Measurements from ENCODE around the gene EBLN2.

The EBLN2 gene

DNA sequence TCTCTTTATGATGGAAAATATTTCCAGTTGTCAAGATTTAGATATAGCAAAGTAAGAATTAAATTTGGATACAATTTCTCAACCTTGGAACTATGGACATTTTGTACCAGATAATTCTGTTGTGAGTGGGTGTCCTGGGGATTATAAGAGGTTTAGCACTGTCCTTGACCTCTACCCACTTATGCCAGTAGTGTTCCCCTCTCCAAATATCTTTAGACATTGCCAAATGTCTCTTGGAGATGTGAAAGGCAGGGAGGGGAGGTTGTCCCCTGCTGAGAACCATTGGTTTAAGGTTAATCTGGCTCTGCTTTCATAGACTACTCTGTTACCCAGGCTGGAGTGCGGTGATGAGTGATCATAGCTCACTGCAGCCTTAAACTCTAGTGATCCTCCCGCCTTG is at the start of gene EBLN2:
Gene EBLN2, plus strand, starts transcription at position 244 of the 400 bp plus-strand sequence. CDS start 423 bp downstream, outside the sequence.
- no peak for DNase-seq

DNA sequence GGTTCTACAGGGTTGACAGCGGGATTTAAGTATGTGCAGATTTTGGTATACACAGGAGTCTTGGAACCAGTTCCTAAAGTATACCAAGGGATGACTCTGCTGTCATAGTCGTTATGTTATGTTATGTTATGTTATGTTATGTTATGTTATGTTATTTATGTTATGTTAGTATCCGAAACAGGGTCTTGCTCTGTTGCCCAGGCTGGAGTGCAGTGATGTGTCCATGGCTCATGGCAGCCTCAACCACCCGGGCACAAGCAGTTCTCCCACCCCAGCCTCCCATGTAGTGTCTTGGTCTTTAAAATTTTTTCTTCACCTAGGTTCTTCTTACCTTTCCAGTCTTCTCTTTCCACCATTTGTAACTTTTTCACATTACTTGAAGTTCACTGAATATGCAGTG is 43.2 kb upstream of the EBLN2 start:
- no peak for DNase-seq

DNA sequence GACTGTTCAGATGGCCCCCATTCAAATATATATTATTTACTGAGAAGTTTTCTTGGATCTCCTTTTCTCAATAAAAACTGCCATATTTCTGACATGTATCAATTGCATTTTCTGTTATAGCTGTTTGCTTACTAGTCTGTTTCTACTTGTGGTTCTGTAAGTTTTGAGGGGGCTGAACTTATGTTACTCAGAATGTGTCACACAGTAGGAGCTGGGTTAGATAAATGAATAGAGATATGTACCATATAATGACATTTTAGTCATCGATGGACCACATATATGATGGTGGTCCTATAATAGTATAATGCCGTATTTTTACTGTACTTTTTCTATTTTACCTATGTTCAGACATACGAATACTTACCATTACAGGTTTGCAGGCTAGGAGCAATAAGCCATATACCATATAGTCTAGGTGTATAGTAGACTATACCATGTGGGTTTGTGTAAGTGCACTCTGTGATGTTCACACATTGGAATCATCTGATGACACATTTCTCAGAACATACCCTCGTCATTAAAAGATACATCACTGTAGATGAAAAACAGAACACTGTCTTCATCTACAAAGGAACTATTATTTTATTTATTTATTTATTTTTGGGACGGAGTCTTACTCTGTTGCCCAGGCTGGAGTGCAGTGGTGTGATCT is 42.5 kb upstream of the EBLN2 start:
- no peak for DNase-seq

DNA sequence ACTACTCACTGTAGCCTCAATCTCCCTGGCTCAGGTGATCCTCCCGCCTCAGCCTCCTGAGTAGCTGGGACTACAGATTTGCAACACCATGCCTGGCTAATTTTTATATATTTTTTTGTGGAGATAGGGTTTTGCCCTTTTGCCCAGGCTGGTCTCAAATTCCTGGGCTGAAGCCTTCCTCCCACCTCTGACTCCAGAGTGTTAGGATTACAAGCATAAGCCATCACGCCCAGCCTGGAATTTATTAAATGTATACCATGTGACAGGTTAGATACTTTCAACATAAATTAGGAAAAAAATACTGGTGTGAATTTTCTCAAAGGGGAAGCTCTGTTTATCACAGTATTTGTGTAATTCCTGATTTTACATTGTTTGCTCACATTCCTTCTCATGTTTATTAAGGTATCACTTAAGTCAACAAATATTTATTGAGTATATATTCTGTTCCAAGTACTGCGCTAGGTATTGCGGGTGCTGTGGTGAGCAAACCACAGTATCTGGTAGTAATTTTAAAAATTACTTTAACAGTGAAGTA is 40.1 kb upstream of the EBLN2 start:
- DNase-seq = no peak

DNA sequence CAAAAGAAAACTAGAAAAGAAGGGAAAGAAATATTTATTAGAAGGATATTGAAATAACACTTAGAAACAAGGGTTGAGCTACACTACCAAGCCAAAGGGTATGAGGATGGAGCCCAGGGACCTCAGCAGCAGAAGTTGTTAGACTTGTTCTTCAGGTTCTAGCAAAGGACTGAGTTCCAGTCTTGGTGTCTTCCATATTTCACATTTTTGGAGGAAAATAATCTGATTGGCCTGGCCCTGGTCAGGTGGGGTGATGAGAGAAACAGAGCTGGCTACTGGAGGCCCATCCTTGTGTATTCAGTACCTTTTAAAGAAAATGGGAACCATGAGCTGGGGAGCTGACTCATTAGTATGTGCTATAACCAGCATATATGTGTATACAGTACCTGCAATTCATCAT is 36.6 kb upstream of the EBLN2 start:
- no peak for DNase-seq

DNA sequence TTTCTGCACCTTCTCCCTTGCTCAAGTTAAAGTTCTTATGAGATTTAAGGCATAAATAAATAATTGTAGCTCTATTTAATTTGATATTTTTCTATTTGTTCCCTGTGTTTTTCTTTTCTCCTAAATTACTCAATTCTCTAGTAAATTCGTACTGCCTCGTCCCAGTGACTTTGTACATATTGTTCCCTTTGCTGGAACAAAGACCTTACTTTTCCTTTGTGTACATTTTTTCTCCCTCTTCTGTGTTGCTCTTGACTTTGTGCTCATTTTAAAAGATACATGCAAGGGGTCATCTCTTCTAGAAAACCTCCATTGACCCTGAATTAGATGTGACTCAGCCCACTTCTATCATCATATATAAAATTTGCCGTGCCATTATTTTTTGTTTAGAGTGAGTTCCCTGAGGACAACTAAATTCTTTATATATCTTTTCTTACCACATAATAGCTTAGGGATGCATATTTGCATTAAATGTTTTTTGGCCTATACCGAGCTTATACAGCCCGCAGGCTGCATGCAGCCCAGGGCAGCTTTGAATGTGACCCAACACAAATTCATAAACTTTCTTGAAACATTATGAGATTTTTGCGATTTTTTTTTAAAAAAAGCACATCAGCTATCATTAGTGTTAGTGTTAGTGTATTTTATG is 35.2 kb upstream of the EBLN2 start:
- no peak for DNase-seq

DNA sequence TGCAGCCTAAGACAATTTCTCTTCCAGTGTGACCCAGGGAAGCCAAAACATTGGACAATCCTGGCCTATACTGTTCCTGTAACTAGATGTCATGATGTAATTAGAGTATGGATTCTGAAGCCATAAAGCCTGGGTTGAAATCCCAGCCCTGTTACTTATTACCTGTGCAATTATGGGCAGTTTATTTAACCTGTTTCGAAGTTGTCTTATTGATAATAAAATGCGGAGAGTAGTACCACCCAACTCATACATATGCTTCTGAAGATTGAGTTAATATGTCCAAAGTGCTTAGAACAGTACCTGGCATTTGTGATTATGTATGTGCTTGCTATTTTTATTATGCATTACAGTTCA is 34.7 kb upstream of the EBLN2 start:
- DNase-seq = no peak

DNA sequence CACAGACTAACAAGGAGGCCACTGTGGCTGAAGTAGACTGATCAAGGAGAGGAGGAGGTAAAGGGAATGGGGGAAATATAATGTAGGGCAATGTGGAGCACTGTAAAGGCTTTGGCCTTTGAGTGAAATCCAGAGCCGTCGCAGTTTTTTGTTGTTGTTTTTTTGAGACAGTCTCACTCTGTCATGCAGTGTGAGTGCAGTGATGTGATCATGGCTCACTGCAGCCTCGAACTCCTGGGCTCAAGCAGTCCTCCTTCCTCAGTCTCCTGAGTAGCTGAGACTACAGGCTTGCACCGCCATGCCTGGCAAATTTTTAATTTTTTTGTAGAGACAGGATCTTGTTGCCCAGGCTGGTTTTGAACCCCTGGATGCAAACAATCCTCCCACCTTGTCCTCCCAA is 32.7 kb upstream of the EBLN2 start:
- DNase-seq = no peak

DNA sequence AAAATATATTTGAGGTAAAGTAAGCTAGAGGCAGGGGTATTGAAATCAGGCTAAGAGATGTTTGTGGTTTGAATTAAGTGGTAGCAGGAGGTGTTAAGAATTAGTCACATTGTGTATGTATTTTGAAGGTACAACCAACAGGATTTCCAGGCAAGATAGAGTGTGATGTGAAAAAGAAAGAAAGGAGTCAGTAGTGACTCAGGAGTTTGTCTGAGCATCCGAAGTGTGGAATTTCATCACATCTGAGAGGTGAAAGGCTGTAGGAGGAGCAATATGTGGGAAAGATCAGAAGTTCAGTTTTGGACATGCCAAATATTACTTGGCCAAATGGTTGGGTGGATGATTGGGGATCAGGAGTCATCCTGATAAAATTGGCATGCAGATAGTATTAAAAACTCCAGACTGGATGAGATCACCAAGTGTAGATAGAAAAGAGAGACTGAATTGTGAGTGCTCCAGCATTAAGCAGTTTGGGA is 32.1 kb upstream of the EBLN2 start:
- no peak for DNase-seq

DNA sequence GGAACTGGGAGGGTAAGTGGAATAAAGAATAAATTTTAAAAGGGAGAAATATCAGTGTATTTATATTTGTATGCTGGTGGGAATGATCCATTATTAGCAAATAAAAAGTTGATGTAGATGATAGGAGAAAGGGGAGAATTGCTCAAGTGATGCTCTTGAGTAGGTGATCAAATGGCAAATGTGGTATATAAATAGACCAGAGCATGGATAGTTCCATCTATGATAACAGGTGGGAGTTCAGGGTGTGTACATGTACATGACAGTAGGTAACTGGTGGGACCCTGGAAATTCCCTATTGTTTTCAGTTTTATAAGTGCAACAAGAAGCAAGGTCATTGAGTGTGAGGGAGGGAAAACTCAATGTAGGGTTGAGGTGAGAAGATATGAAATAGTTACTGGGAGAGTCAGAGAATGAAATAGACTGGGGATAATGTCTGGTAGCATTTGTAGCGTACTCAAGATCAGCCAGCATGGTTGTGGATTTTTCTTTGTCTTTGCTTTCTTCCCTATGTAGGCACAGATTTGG is 31.3 kb upstream of the EBLN2 start:
- DNase-seq = no peak

DNA sequence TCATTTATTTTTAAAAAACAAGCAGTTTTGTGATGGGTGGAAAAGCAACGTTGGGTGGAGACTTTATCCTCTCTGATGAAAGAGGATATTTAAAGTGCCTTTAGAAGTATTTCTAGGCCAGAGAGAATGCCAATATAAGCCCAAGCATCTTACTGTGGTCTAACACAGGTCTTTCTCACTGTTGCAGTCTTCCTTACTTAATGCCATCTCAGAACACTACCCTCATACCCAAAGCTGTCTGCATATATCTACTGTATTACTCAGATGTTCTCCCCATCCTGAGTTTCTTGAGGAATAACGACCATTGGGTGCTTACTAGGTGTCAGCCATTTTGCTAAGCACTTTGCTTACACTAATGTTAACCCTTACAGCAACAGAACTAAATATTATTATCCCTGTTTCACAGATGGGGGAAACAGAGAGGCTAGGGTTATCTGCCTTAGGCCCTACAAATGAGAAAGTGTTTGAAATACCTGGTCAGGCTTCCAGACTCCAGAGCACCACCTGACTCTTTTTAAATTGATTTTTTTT is 29.8 kb upstream of the EBLN2 start:
- no peak for DNase-seq

DNA sequence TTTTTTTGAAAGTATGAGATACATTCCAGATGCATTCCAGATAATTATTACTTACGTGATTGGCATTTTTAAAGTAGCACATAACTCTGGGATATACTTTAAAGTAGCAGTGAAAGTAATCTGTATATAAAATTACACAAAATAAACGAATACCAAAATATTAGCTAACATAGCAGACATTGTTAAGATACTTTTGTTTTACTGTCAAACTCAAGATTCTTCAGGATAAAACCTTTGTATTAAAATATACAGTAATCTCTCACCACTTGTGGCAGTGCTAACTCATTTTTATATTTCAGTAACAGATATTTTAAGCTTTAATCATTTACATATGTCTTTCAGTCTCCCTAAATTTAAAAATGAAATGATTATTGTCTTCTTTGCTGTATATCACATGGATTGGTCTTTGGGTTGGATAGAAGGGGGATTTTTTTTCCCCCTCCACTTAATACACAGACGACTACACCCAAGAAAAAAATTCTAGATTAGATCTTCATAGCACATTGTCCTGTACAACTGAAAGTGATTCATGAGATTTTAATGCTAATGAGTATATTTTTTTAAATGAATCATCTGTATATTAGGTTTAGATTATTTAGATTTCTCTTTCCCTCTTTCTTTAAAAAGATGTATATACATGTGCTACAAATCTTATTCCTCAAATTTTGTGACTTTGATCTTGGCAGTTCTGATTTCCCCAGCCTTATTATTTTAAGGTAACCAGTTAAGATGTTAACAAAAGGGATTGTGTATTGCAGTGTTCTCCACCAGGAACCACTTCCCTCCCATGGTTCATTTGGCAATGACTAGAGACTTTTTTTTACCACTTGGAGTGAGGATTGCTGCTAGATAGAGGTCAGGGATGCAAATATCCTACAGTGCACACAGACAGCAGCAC is 24.5 kb upstream of the EBLN2 start:
- DNase-seq = no peak

DNA sequence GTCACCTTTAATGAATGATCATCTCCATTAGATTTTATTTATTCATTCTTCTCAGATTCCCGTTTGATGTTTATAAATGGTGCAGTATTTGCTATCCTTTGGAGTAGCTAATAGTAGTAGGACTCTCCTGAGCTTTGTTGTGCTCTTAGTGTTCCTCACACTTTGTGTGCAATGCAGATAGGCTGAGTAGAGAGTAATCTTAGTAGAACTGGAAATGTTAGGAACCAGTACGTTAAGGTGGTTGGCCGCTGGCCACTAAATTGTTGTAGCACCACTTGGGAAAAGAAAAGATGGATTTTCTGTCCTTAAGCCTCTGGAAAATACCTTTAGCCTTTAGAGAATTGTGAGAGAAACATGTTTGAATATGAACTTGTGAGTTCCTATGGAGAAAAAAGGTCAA is 19.9 kb upstream of the EBLN2 start:
- DNase-seq = no peak

DNA sequence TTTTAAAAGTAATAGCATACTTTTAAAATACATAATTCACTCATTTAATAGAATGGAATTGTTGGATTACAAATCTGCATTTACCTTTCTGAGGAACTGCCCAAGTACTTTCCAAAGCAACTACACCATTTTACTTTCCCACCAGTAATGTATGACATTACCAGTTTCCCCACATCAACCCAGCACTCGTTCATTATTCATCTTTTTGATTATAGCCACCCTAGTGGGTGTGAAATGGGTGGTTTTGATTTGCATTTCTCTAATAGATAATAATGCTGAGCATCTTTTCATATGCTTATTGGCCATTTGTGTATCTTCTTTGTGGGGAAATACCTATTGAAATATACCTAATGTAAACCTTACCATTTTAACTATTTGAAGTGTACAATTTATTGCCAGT is 18.0 kb upstream of the EBLN2 start:
- no peak for DNase-seq

DNA sequence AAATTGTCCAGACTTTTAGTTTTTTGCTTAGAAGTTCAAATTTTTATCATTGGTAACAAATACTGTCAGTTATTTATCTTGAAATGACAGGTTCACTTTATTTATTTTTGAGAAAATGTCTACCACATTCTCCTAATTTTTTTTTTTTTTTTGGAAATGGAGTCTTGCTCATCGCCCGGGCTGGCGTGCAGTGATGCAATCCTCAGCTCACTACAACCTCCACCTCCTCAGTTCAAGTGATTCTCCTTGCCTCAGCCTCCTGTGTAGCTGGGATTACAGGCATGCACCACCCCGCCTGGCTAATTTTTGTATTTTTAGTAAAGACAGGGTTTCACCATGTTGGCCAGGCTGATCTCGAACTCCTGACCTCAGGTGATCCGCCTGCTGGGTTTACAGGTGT is 16.1 kb upstream of the EBLN2 start:
- DNase-seq = no peak

DNA sequence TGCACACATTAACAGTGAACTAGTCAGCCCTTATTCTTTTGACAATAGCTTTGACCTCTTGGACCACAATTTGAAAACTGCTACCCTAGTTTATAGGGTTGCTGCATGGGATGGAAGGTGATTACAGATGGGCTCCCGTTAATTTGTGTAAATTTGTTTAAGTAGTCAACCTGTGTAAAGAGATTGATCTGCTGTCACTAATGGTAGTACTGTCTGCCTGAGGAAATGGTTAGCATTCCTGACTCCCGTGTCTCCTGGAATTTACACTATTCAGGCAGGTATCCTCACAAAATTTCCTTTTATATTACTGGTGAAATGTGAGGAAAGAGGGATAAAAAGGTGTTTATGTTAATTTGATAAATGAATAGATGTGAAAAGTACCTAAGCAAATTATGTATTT is 15.3 kb upstream of the EBLN2 start:
- no peak for DNase-seq

DNA sequence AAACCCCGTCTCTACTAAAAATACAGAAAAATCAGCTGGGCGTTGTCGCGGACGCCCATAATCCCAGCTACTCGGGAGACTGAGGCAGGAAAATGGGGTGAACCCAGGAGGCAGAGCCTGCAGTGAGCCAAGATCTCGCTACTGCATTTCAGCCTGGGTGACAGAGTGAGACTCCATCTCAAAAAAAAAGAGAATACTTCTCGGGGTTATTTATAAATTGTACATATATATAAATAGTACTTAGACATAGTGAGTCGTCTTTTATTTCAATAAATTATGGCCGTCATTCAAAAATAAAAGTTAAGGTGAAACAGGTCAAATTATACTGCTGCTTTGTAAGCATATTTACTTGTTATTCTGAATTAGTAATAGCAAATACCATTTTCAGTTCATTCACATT is 12.1 kb upstream of the EBLN2 start:
- no peak for DNase-seq

DNA sequence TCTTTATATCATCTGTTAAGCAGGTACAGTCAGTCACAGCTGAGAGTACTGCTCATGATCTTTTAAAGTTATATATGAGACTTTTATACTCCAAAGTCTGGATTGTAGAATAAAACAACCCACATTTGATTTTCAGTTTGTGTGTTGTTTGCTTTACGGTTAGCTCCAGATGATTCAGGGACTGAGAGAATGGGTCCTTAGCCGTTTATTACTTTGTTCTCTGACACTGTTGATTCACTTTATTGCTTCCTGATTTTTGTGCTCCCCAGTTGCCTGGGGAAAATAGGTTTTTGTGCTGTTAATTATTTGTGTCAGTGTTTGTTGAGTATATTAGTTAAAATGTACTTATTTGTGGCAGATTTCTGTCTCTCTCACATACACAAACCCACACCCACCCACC is 8.6 kb upstream of the EBLN2 start:
- DNase-seq = no peak

DNA sequence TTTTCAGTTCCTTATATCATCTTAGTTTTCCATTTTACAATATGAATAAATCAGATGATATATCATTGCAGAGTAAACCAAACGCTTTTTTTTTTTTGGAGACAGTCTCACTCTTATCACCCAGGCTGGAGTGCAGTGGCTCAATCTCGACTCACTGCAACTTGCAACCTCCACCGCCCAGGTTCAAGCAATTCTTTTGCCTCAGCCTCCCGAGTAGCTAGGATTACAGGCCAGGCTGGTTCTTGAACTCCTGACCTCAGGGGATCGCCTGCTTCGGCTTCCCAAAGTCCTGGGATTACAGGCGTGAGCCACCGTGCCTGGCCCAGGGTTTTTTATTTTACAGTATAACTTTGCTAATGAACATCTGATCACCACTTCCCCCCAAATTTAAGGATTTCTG is 5.9 kb upstream of the EBLN2 start:
- DNase-seq = no peak

DNA sequence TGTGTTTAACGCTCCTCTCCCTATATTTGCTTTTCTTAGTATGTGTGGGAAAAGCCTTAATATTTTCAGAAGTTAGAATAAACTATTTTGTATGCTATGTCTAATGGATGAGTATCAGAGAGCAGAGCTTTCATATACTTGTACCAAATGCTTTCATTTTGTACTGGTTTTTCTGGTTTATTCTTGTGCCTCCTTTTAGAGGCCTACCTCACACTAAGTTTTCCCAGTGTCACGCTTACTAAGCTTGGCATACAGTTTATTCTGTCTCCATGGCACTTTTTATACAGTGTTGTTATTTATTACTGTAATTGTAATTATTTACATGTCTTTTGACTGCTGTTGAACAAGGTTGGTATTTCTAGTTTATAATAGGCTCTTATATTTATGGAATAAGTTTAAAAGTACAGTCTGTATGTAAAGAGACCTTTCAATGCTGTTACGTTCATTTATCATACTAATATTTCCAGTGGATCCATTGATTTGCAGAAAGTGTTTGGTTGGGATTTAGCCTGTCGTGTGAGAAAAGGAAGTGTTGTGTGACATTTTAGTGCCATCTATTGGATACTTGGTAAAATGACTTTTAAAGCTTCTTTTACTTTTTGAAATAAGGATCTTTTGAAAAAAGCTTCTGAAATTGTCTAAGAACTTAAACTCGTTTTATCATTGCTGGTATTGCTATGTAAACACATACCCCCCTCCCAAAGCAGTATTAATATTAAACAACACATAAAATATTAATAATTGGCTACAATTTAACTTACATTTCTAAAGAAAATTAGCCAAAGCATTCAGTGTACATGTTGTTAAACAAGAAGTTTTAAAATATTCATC is 5.2 kb upstream of the EBLN2 start:
- DNase-seq = no peak

DNA sequence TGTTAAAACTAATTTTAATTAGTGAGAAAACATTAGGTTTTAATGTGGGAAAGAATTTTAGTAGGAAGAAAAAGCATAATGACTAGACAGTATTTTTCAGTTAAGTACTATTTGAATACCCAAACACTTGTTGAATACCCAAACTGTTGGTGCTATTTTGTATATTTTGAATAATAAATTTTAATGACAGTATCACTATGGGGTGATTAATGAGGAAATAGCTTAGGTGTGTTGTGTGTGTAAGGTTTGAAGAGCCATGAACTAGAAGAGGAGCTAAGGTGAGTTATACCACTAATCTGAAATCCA is 4.7 kb upstream of the EBLN2 start:
- no peak for DNase-seq

DNA sequence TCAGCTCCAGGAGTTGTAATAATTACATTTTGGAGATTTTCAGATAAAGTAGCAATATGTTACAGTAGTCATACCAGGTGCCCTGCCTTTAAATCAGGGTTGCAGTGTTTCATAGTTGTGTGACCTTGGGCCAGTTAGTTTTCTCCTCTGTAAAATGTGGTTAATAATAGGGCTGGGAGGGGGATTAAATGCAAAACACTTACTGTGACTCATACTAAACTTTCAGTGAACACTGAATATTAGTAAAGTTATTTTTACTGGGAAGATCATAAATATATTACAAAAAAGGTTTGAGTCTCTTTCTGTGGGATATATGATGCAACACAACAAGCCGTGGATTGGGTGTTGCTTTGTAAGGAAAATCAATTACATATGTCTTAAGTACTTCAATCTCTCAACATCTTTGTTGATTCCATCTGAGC is 1.1 kb upstream of the EBLN2 start:
- DNase-seq = no peak
